Hepatocyte (in vitro differentiated cells): ENCODE data around the gene CLIP2.

Experiments used
- EZH2 ChIP-seq: fragments of 200-600 bp; sonication (generic); IDR thresholded peaks from 2 replicates; pipeline ENCODE4 v1.6.1; 2016; ENCODE audit warnings: antibody characterized with exemption, mild to moderate bottlenecking, borderline replicate concordance
- EZH2phosphoT487 ChIP-seq: fragments of 200-600 bp; sonication (generic); IDR thresholded peaks from one replicate; pipeline ENCODE4 v1.6.1; 2018; ENCODE audit warnings: antibody characterized with exemption, mild to moderate bottlenecking, low read depth, moderate library complexity; ENCODE audit not compliant: unreplicated experiment, severe bottlenecking

DNA sequence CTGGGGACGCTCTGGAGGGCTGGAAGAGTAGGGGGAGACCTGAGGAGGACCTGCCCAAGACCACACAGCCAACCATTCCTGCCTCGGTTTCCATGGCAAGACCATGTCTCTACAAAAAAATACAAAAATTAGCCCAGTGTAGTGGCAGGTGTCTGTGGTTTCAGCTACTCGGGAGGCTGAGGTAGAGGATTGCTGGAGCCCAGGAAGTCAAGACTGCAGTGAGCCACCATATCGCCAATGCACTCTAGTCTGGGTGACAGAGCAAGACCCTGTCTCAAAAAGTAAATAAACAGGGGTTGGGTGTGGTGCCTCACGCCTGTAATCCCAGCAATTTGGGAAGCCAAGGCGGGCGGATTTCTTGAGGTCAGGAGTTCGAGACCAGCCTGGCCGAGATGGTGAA is 48.7 kb downstream of the CLIP2 start:
- TF ChIP-seq EZH2: no peak
- TF ChIP-seq EZH2phosphoT487: no peak
